IMR-90 (cell line): ENCODE data around the gene FTL. TPM values are rescaled to one million over a fixed set of nuclear protein-coding genes. Genes with fewer than 3 reads are reported as not detected.

ENCODE experiments used
- ATAC-seq: fragments of 200-7000 bp; cut with Tn5 transposase; 2 replicates; pipeline ENCODE4 v1.9.1; 2020; ENCODE audit warnings: low read depth, mild to moderate bottlenecking, moderate library complexity
- BruUV-seq: library from RNA; stranded (reverse); fragments of 400-500 nt; replicated peaks from 2 replicates; lab custom pipeline; 2021; lab: Mats Ljungman, UMichigan
- CTCF ChIA-PET: fragments of 300-600 bp; formaldehyde crosslinking; extraction: SDS; loops from one replicate; lab custom pipeline; 2021; ENCODE audit warnings: antibody characterized with exemption; lab: Yijun Ruan, JAX
- POLR2A ChIA-PET: fragments of 300-600 bp; sonication (Branson Sonifier 250); formaldehyde crosslinking; loops from one replicate; lab custom pipeline; 2022; ENCODE audit warnings: antibody characterized with exemption; ENCODE audit not compliant: unreplicated experiment; lab: Charles Lee
- DNase-seq: peaks from one replicate; pipeline ENCODE4 v3.0.0; 2013
- H2AFZ ChIP-seq: replicated peaks from 2 replicates; pipeline ENCODE3; 2013; ENCODE audit warnings: low read length, mild to moderate bottlenecking; ENCODE audit not compliant: poor library complexity
- H2AK5ac ChIP-seq: 2 replicates; pipeline ENCODE4 v1.6.1; 2013; ENCODE audit warnings: low read depth, low read length, inconsistent platforms
- H2AK9ac ChIP-seq: replicated peaks from 2 replicates; pipeline ENCODE3; 2013; ENCODE audit warnings: mild to moderate bottlenecking, low read depth, low read length, moderate library complexity; ENCODE audit not compliant: poor library complexity
- H2BK120ac ChIP-seq: 2 replicates; pipeline ENCODE4 v1.6.1; 2013; ENCODE audit warnings: low read depth, low read length, inconsistent platforms
- H2BK15ac ChIP-seq: 3 replicates; pipeline ENCODE4 v1.6.1; 2013; ENCODE audit warnings: low read depth, low read length, inconsistent platforms
- H2BK20ac ChIP-seq: 2 replicates; pipeline ENCODE4 v1.6.1; 2013; ENCODE audit warnings: low read depth, mild to moderate bottlenecking, inconsistent platforms, low read length, moderate library complexity
- H2BK5ac ChIP-seq: 2 replicates; pipeline ENCODE4 v1.6.1; 2013; ENCODE audit warnings: mild to moderate bottlenecking, low read depth, low read length, inconsistent platforms; ENCODE audit not compliant: poor library complexity, severe bottlenecking
- H3K14ac ChIP-seq: replicated peaks from 2 replicates; pipeline ENCODE4 v1.6.1; 2013; ENCODE audit warnings: low read depth, low read length, inconsistent platforms
- H3K18ac ChIP-seq: 2 replicates; pipeline ENCODE4 v1.6.1; 2013; ENCODE audit warnings: low read depth, low read length, control low read depth
- H3K23ac ChIP-seq: 2 replicates; pipeline ENCODE4 v1.6.1; 2013; ENCODE audit warnings: low read depth, low read length, inconsistent platforms
- H3K27ac ChIP-seq: 2 replicates; pipeline ENCODE4 v1.5.1; 2013; ENCODE audit warnings: mild to moderate bottlenecking, control low read depth, low read length; ENCODE audit not compliant: insufficient read depth
- H3K27me3 ChIP-seq: 2 replicates; pipeline ENCODE4 v1.6.1; 2013; ENCODE audit warnings: low read length; ENCODE audit not compliant: control insufficient read depth, insufficient read depth
- H3K36me3 ChIP-seq: 2 replicates; pipeline ENCODE4 v1.6.1; 2013; ENCODE audit warnings: low read length, mixed read lengths; ENCODE audit not compliant: control insufficient read depth, insufficient read depth
- H3K4ac ChIP-seq: 2 replicates; pipeline ENCODE4 v1.6.1; 2013; ENCODE audit warnings: low read depth, low read length, inconsistent platforms
- H3K4me1 ChIP-seq: 2 replicates; pipeline ENCODE4 v1.6.1; 2013; ENCODE audit warnings: low read length, mixed read lengths; ENCODE audit not compliant: control insufficient read depth, insufficient read depth
- H3K4me2 ChIP-seq: 2 replicates; pipeline ENCODE4 v1.6.1; 2013; ENCODE audit warnings: low read depth, mild to moderate bottlenecking, control low read depth, low read length, moderate library complexity
- H3K4me3 ChIP-seq: 2 replicates; pipeline ENCODE4 v1.5.1; 2013; ENCODE audit warnings: low read depth, mild to moderate bottlenecking, control low read depth, low read length, moderate library complexity; ENCODE audit not compliant: insufficient read depth
- H3K56ac ChIP-seq: 2 replicates; pipeline ENCODE4 v1.6.1; 2013; ENCODE audit warnings: low read length, inconsistent platforms; ENCODE audit not compliant: insufficient read depth; ENCODE audit errors: extremely low read depth
- H3K79me1 ChIP-seq, 2 experiments: 2 replicates each; pipeline ENCODE4 v1.6.1; 2013; ENCODE audit warnings: low read length in 2 of 2, inconsistent platforms in 1 of 2, low read depth in 1 of 2
- H3K9ac ChIP-seq: 2 replicates; pipeline ENCODE4 v1.6.1; 2013; ENCODE audit warnings: low read depth, low read length, control low read depth
- H3K9me1 ChIP-seq: 2 replicates; pipeline ENCODE4 v1.6.1; 2013; ENCODE audit warnings: low read length, inconsistent platforms; ENCODE audit not compliant: insufficient read depth
- H3K9me3 ChIP-seq: 2 replicates; pipeline ENCODE4 v1.6.1; 2013; ENCODE audit warnings: low read length; ENCODE audit not compliant: control insufficient read depth, insufficient read depth
- H4K20me1 ChIP-seq: 2 replicates; pipeline ENCODE4 v1.6.1; 2013; ENCODE audit warnings: low read length, inconsistent platforms; ENCODE audit not compliant: insufficient read depth
- H4K5ac ChIP-seq: 2 replicates; pipeline ENCODE4 v1.6.1; 2013; ENCODE audit warnings: mild to moderate bottlenecking, low read depth, low read length, control low read depth
- H4K8ac ChIP-seq, 2 experiments: 2 replicates each; pipeline ENCODE4 v1.6.1; 2013; ENCODE audit warnings: low read depth in 2 of 2, low read length in 2 of 2, control low read depth in 1 of 2, inconsistent platforms in 1 of 2
- H4K91ac ChIP-seq: 2 replicates; pipeline ENCODE4 v1.6.1; 2013; ENCODE audit warnings: low read depth, low read length, inconsistent platforms; ENCODE audit not compliant: insufficient read depth
- BHLHE40 ChIP-seq: fragments of 150-350 bp; IDR thresholded peaks from 2 replicates; pipeline ENCODE4 v1.6.1; 2016; ENCODE audit warnings: mild to moderate bottlenecking, low read depth, low read length
- CEBPB ChIP-seq: IDR thresholded peaks from 2 replicates; pipeline ENCODE4 v1.6.1; 2012; ENCODE audit warnings: low read depth, low read length, improper control_type of control experiment
- CHD1 ChIP-seq: IDR thresholded peaks from 2 replicates; pipeline ENCODE4 v1.6.1; 2012; ENCODE audit warnings: low read depth, low read length, improper control_type of control experiment
- FOS ChIP-seq: fragments of 150-350 bp; IDR thresholded peaks from 2 replicates; pipeline ENCODE4 v1.6.1; 2016; ENCODE audit warnings: low read depth, low read length
- MAZ ChIP-seq: IDR thresholded peaks from 2 replicates; pipeline ENCODE4 v1.6.1; 2012; ENCODE audit warnings: low read depth, mild to moderate bottlenecking, low read length, improper control_type of control experiment, moderate library complexity, borderline replicate concordance
- NFE2L2 ChIP-seq: fragments of 150-350 bp; IDR thresholded peaks from 2 replicates; pipeline ENCODE4 v1.6.1; 2016; ENCODE audit warnings: low read depth, mild to moderate bottlenecking, low read length
- POLR2A ChIP-seq: IDR thresholded peaks from 2 replicates; pipeline ENCODE4 v1.6.1; 2012; ENCODE audit warnings: mild to moderate bottlenecking, low read depth, low read length
- RAD21 ChIP-seq: IDR thresholded peaks from 2 replicates; pipeline ENCODE4 v1.6.1; 2012; ENCODE audit warnings: low read length, improper control_type of control experiment
- RCOR1 ChIP-seq: IDR thresholded peaks from 2 replicates; pipeline ENCODE4 v1.6.1; 2012; ENCODE audit warnings: mild to moderate bottlenecking, low read length, improper control_type of control experiment; ENCODE audit not compliant: insufficient replicate concordance
- SMC3 ChIP-seq: fragments of 150-350 bp; IDR thresholded peaks from 2 replicates; pipeline ENCODE4 v1.6.1; 2016; ENCODE audit warnings: low read depth, mild to moderate bottlenecking, antibody characterized with exemption, low read length, moderate library complexity
- WGBS, 2 experiments: methylation state at CpG; one replicate each; pipeline versions ENCODE4 v1.1.5 to v1.1.7; 2013; ENCODE audit warnings: missing lambda C conversion rate in 2 of 2; ENCODE audit not compliant: insufficient read length in 1 of 2; ENCODE audit errors: extremely low coverage in 2 of 2; 5-methylcytosine and 5-hydroxymethylcytosine counted together
- dilution Hi-C: fragments of 300-500 bp; cut with HindIII; formaldehyde crosslinking; loops from one replicate; pipeline ENCODE4 v1.14.3; 2018; ENCODE audit warnings: low sequenced_read_pairs; ENCODE audit not compliant: unreplicated experiment
- in situ Hi-C: fragments of 300-500 bp; cut with MboI; formaldehyde crosslinking; loops from 3 replicates; pipeline ENCODE4 v1.14.3; 2019; ENCODE audit warnings: low sequenced_read_pairs, inconsistent platforms, mixed read lengths
- intact Hi-C: fragments of 100-400 bp; cut with micrococcal nuclease; formaldehyde crosslinking; loops from 2 replicates; pipeline ENCODE4 v1.10.0; 2022
- polyA plus RNA-seq, 3 experiments: library from polyadenylated mRNA; depleted of rRNA; stranded (reverse); fragments of >200 nt; gene quantifications; 2 replicates each; pipeline ENCODE4 v1.2.3, GENCODE V29; 2012; ENCODE audit warnings: low replicate concordance in 1 of 3
- total RNA-seq: library from RNA; depleted of rRNA; stranded (reverse); fragments of >200 nt; gene quantifications from 2 replicates; pipeline ENCODE4 v1.2.3, GENCODE V29; 2012
- TF ChIP-seq, protein P1 (sequence below): fragments of 150-350 bp; IDR thresholded peaks from 2 replicates; pipeline ENCODE4 v1.6.1; 2016; ENCODE audit warnings: low read depth, mild to moderate bottlenecking, low read length, moderate library complexity, borderline replicate concordance

The FTL gene
- total and polyA plus RNA-seq, 2 of the 4 experiments (the other 2 are of a cell fraction) = 1,057 to 2,944 TPM

DNA sequence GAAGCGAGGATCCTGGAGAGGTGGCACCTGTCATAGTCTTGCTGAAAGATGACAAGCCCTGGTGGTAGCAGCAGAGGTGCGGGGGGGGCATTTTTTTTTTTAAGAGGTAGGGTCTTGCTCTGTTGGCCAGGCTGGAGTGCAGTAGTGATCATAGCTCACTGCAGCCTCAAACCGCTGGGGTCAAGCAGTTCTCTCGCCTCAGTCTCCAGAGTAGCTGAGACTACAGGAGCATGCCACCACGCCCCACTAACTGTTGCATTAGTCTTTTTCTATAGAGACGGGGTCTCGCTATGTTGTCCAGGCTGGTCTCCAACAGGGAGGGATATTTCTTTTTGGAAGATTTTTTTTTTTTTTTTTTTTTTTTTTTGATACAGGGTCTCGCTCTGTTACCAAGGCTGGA, 7.1 kb upstream of the FTL start:
- H2AK5ac ChIP-seq = no peak overlapping the region
- POLR2A ChIA-PET = no interaction called here
- no peak overlapping the region for H3K4me2 ChIP-seq
- TF ChIP-seq SMC3 (no peak), POLR2A (no peak), MAZ (no peak), BHLHE40 (no peak), CHD1 (no peak), RCOR1 (no peak), CEBPB (no peak), FOS (no peak), NFE2L2 (no peak), RAD21 (no peak)
- TF ChIP-seq, protein P1, sequence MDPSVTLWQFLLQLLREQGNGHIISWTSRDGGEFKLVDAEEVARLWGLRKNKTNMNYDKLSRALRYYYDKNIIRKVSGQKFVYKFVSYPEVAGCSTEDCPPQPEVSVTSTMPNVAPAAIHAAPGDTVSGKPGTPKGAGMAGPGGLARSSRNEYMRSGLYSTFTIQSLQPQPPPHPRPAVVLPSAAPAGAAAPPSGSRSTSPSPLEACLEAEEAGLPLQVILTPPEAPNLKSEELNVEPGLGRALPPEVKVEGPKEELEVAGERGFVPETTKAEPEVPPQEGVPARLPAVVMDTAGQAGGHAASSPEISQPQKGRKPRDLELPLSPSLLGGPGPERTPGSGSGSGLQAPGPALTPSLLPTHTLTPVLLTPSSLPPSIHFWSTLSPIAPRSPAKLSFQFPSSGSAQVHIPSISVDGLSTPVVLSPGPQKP = no peak
- H3K36me3 ChIP-seq = peaks cover 17% of the 10 kb centered on the region
- DNase-seq = no peak
- CTCF ChIA-PET = no interaction called here
- H3K27ac ChIP-seq = no peak overlapping the region
- H4K8ac ChIP-seq = no peak overlapping the region
- no peak overlapping the region for H2BK15ac ChIP-seq
- 0 out of 2 replicates have a peak, but pooled peaks cover 2% of the 10 kb centered on the region for H4K20me1 ChIP-seq
- BruUV-seq = no TSS peak
- no peaks in the 10 kb centered on the region for H3K27me3 ChIP-seq
- no peak overlapping the region for H3K4me3 ChIP-seq
- no peak overlapping the region for H3K56ac ChIP-seq
- no peak for ATAC-seq
- dilution Hi-C loops (no loop called here), in situ Hi-C loops (no loop called here), intact Hi-C loops (no loop called here)
- no peak overlapping the region for H3K9ac ChIP-seq
- no peaks in the 10 kb centered on the region for H3K9me3 ChIP-seq
- no peak overlapping the region for H2BK120ac ChIP-seq
- H2AK9ac ChIP-seq = no peak overlapping the region
- no peak overlapping the region for H2AFZ ChIP-seq
- no peak overlapping the region for H3K14ac ChIP-seq
- peaks cover 13% of the 10 kb centered on the region for H3K4me1 ChIP-seq
- H4K5ac ChIP-seq = no peak overlapping the region
- no peak overlapping the region for H4K91ac ChIP-seq
- no peak overlapping the region for H3K4ac ChIP-seq
- WGBS, 2 experiments = no CpG with 5 or more reads among the region's 8 CpGs
- no peak overlapping the region for H3K23ac ChIP-seq
- no peak overlapping the region for H2BK20ac ChIP-seq
- no peak overlapping the region for H2BK5ac ChIP-seq
- peaks cover 15% of the 10 kb centered on the region for H3K9me1 ChIP-seq
- H3K79me1 ChIP-seq = peaks cover 19 to 63% of the 10 kb centered on the region in 2 experiments
- H3K18ac ChIP-seq = no peak overlapping the region
